K562 (cell line): ENCODE results near the gene HOMEZ. TPM values are rescaled to one million over a fixed set of nuclear protein-coding genes. Genes with fewer than 3 reads are reported as not detected.

Experiments used
- CC2D1A ChIP-seq: fragments of 450-650 bp; IDR thresholded peaks from 2 replicates; pipeline ENCODE4 v1.6.1; 2017; ENCODE audit warnings: mild to moderate bottlenecking
- FOXO4 ChIP-seq: fragments of 450-650 bp; formaldehyde crosslinking; IDR thresholded peaks from 2 replicates; pipeline ENCODE4 v1.4.0; 2020; ENCODE audit warnings: mild to moderate bottlenecking, moderate library complexity
- MIER1 ChIP-seq: fragments of 450-650 bp; IDR thresholded peaks from 2 replicates; pipeline ENCODE4 v1.6.1; 2016; ENCODE audit warnings: antibody characterized with exemption, mild to moderate bottlenecking, low read depth
- MTA3 ChIP-seq: fragments of 450-650 bp; formaldehyde crosslinking; IDR thresholded peaks from 2 replicates; pipeline ENCODE4 v1.6.1; 2017; ENCODE audit warnings: mild to moderate bottlenecking, borderline replicate concordance
- NR2C1 ChIP-seq, 2 experiments: fragments of 450-650 bp; IDR thresholded peaks; 2 replicates each; pipeline ENCODE4 v1.6.1; 2017; ENCODE audit warnings: mild to moderate bottlenecking in 2 of 2, antibody characterized with exemption in 1 of 2, inconsistent platforms in 1 of 2, missing compliant biosample characterization in 1 of 2, missing genetic modification characterization in 1 of 2
- POLR2B ChIP-seq: fragments of 450-650 bp; IDR thresholded peaks from 2 replicates; pipeline ENCODE4 v1.6.1; 2018; ENCODE audit warnings: low read depth; ENCODE audit not compliant: partially characterized antibody
- POLR2G ChIP-seq: fragments of 200-400 bp; formaldehyde crosslinking; IDR thresholded peaks from 2 replicates; pipeline ENCODE4 v1.6.1; 2017; ENCODE audit warnings: low read depth, mild to moderate bottlenecking, antibody characterized with exemption, low read length, moderate library complexity
- SMC3 ChIP-seq: conservative IDR thresholded peaks from 2 replicates; pipeline ENCODE4 v1.6.1; 2011; ENCODE audit warnings: low read depth, low read length, improper control_type of control experiment; ENCODE audit not compliant: insufficient read depth
- STAT6 ChIP-seq: sonication (generic); formaldehyde crosslinking; IDR thresholded peaks from 2 replicates; pipeline ENCODE4 v1.8.1; 2023; ENCODE audit warnings: mild to moderate bottlenecking, missing genetic modification reagents
- TBP ChIP-seq: optimal IDR thresholded peaks from 2 replicates; pipeline ENCODE3; 2011; ENCODE audit warnings: low read depth, low read length, improper control_type of control experiment
- USF1 ChIP-seq: sonication (generic); formaldehyde crosslinking; IDR thresholded peaks from 2 replicates; pipeline ENCODE4 v1.9.0; 2022; ENCODE audit warnings: mild to moderate bottlenecking, missing genetic modification reagents
- ZBTB11 ChIP-seq, 3 experiments: fragments of 200-800 bp in 1 of 3; fragments of 250-450 bp in 1 of 3; fragments of 450-650 bp in 1 of 3; sonication (Bioruptor Pico) in 1 of 3; sonication (Bioruptor generic) in 1 of 3; formaldehyde crosslinking in 1 of 3; IDR thresholded peaks; 2 replicates each; pipeline versions ENCODE4 v1.6.1 to v1.8.0; 2016 to 2022; ENCODE audit warnings: mild to moderate bottlenecking in 2 of 3, missing genetic modification characterization in 2 of 3, missing compliant biosample characterization in 1 of 3, moderate library complexity in 1 of 3
- ZNF395 ChIP-seq: fragments of 200-800 bp; sonication (Bioruptor generic); IDR thresholded peaks from 2 replicates; pipeline ENCODE4 v1.6.1; 2017; ENCODE audit warnings: missing genetic modification characterization, missing compliant biosample characterization
- ZNF668 ChIP-seq: fragments of 250-450 bp; sonication (Bioruptor Pico); IDR thresholded peaks from 2 replicates; pipeline ENCODE4 v1.8.0; 2022; ENCODE audit warnings: mild to moderate bottlenecking, inconsistent platforms
- ZNF699 ChIP-seq: fragments of 250-450 bp; sonication (Bioruptor Pico); IDR thresholded peaks from 2 replicates; pipeline ENCODE4 v1.8.0; 2021; ENCODE audit warnings: mild to moderate bottlenecking, moderate library complexity; ENCODE audit not compliant: insufficient replicate concordance
- polyA plus RNA-seq, 8 experiments: library from polyadenylated mRNA; depleted of rRNA in 4 of 8; stranded (reverse) in 5 of 8; unstranded in 3 of 8; fragments of >200 nt; fragmentation: Nextera tagmentation in 2 of 8; fragmentation: Illumina TruSeq in 1 of 8; extraction: Ambion mirVana in 2 of 8; extraction: Trizol in 1 of 8; gene quantifications; 2 replicates each; pipeline versions ENCODE4 v1.2.1 to v1.2.3, GENCODE V29; 2011 to 2014; ENCODE audit warnings: inconsistent platforms in 1 of 8, missing spikeins in 1 of 8
- total RNA-seq, 7 experiments: library from RNA; depleted of rRNA in 6 of 7; stranded (reverse); fragments of >200 nt in 6 of 7; fragmentation: Illumina TruSeq in 2 of 7; extraction: Trizol in 2 of 7; gene quantifications; 2 replicates each; pipeline versions ENCODE4 v1.2.1 to v1.2.3, GENCODE V29; 2011 to 2021; ENCODE audit warnings: low replicate concordance in 1 of 7

HOMEZ gene
- total and polyA plus RNA-seq, 9 of the 15 experiments (the other 6 are each of a cell fraction or from before 2014, with no cell fraction given), result 3.0 to 30.2 (median 16.9) TPM

- 0 out of 2 replicates have a peak, but pooled peaks have one; percentile 48 for TF ChIP-seq ZNF395 (CRISPR knock-in tag)
- TF ChIP-seq TBP, result peak; percentile 80
- TF ChIP-seq NR2C1 (IDR thresholded peaks at IDR 0.05), result no peak
- peak; percentile 51; the same call in 1 of the 2 replicates for TF ChIP-seq NR2C1 (tag; IDR thresholded peaks at IDR 0.05)
- TF ChIP-seq ZNF668 (CRISPR knock-in tag), result no peak
- TF ChIP-seq USF1 (CRISPR knock-in tag), result peak; percentile 65
- 0 out of 2 replicates have a peak, but pooled peaks have one; percentile 16 for TF ChIP-seq CC2D1A
- TF ChIP-seq MTA3, result peak; percentile 72; the same call in 1 of the 2 replicates
- peak; percentile 79 for TF ChIP-seq POLR2G
- 0 out of 2 replicates have a peak, but pooled peaks have one; percentile 3 for TF ChIP-seq STAT6 (CRISPR knock-in tag)
- 0 out of 2 replicates have a peak, but pooled peaks have one; percentile 9 for TF ChIP-seq SMC3
- 0 out of 2 replicates have a peak, but pooled peaks have one; percentile 30 for TF ChIP-seq FOXO4 (CRISPR knock-in tag)
- peak; percentile 72 for TF ChIP-seq POLR2B
- TF ChIP-seq ZBTB11 (CRISPR knock-in tag; IDR thresholded peaks at IDR 0.05), result no peak
- no peak for TF ChIP-seq MIER1
- no peak for TF ChIP-seq ZNF699
These were observed at the start of gene HOMEZ (continued) for GRCh38 chr14:23286020-23286901.
